LNCAP (cell line): Measurements from ENCODE around the gene PRLH.

Source experiments
- TF ChIP-seq, protein P1 (sequence below): fragments of 450-650 bp; IDR thresholded peaks from 2 replicates; pipeline ENCODE4 v1.5.1; 2017; ENCODE audit warnings: mild to moderate bottlenecking

PRLH gene

DNA sequence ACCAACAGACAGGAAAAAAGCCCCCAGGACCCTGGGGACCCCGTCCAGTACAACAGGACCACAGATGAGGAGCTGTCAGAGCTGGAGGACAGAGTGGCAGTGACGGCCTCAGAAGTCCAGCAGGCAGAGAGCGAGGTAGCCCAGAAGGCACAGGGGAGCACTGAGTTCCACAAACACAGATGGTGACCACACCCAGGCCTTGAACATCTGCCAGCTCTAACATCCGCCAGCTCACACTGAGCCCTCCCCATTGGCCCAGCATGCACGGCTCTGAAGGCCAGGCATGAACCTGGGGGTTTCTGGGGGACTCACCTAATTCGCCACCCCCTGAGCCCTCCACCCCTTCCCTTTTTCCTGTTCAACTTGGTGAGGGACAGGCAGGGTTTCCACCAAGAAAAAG is 25.6 kb upstream of the PRLH start:
- TF ChIP-seq, protein P1, sequence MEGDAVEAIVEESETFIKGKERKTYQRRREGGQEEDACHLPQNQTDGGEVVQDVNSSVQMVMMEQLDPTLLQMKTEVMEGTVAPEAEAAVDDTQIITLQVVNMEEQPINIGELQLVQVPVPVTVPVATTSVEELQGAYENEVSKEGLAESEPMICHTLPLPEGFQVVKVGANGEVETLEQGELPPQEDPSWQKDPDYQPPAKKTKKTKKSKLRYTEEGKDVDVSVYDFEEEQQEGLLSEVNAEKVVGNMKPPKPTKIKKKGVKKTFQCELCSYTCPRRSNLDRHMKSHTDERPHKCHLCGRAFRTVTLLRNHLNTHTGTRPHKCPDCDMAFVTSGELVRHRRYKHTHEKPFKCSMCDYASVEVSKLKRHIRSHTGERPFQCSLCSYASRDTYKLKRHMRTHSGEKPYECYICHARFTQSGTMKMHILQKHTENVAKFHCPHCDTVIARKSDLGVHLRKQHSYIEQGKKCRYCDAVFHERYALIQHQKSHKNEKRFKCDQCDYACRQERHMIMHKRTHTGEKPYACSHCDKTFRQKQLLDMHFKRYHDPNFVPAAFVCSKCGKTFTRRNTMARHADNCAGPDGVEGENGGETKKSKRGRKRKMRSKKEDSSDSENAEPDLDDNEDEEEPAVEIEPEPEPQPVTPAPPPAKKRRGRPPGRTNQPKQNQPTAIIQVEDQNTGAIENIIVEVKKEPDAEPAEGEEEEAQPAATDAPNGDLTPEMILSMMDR, result no peak

DNA sequence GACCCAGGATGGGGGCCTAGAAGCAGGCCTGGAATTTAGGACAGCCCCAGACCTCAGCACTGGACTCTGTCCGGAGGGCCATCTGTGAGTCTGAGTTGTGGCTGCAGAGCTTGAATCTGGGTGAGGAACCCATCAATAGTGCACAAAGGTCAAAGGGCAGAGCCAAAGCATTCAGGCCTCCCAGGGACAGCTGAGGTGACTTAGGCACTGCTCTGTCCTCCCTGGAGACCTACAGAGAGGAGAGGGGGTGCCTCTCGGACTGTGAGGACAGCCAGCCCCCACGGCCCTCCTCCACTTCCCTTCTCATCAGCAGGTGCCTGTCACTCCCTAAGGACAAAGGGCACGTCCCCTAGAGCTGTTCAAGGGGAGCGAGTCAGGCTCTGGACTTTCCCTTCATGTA is 25.1 kb upstream of the PRLH start:
- TF ChIP-seq, protein P1, result no peak

DNA sequence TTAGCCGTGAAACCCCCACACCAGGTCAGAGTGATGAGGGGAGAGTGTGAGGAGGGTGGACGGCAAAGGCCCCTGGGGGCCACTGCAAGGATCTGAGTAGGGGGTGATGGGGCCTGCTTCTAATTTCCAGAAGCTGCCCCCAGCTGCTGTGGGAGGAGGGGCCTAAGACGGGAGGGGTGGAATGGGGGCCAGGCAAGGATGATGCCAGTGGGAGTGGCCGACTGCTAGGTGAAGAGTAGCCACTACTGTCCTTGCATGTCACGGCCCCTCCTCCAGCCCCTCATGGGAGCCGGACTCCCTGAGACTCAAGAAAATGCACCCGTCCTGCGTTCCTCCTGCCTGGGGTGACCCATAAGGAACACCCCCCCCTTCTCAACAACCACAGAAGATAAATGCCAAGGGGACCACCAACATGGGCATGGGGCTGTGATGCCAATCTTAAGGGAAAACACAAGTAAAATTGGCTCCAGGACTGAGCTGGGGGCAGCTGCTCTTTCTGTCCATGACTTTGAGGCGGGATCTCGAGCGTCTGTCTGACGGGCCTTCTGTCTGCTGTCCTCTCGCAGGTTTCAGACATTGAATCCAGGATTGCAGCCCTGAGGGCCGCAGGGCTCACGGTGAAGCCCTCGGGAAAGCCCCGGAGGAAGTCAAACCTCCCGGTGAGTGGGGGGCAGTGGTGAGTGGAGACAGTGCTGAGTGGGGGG is 24.2 kb upstream of the PRLH start:
- TF ChIP-seq, protein P1, result no peak

DNA sequence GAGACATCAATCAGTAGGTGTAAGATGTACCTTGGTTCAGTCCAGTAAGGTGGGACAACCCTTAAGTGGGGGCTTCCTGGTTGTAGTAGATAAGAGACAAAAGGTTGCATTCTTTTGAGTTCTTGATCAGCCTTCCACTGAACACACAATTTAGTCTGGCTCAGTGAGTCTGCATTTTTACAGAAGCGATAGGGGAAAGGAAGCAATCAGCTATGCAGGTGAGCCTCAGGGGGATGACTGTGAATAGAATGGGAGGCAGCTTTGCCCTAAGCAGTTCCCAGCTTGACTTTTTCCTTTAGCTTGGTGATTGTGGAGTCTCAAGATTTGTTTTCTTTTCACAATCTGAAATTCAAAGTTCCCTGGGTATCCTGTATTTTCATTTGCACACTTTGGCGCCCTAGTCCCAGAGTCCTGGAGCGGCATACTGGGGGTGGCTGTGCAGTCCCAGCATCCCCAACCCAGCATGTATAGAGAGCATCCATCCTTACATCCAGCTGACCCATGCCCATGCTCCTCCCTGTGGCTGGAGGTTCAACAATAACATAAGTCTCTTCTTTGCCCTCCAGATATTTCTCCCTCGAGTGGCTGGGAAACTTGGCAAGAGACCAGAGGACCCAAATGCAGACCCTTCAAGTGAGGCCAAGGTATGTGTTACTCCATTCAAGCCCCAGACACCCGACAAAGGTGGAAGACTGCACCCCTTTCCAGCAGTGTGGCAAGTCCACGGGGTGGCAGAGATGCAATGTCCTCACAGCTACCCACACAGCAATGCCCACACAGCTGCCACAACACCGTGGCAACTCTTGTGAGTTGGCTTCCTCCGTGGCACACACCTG is 20.1 kb upstream of the PRLH start:
- TF ChIP-seq, protein P1, result no peak

DNA sequence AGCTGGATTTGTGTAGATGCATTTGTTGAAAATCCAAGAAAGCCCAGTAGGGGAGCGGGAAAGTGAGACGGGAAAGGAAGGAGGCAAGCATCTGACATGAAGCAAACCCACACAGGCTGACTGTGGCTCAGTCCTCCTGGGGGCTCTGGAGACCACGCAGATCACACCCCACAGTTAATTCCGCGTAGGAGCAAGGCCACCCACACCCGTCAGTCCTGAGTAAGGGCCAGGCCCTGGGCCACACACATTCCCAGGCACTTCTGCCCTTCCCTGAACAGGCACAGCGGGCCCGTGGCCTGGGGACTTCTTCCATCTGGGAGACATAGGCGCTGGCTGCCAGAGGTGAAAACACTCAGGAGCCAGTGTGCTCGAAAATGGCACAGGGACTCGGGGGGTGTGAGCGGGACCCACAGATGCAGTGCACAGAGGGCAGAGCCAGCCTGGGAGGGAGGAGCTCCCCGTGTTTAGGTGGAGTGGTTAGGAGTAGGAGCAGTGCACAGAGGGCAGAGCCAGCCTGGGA is 19.4 kb upstream of the PRLH start:
- TF ChIP-seq, protein P1, result no peak

DNA sequence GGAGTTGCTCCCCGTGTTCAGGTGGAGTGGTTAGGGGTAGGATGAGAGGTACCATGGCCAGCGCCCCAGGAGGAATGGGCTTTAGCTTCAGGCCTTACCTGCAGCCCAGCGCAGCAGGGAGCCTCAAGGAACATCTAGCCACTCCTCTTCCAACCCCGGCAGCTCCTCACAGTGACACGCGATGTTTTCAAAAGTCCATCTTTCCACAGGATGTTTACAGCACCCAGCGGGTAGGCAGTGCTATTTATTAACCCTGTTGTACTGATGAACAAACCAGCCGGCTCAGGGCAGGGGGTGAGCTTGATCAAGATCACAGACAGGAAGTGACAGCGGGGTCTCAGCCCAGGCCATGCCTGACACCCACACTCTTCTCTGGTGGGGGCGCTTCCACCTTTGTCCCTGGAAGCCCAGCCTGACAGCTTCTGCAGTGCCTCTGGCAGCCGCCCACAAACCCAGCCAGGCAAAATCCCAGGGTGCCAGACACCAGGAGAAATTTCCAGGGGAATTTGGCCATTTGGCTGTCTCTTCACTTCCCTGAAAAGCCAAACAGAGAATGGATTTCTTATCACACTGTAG is 18.4 kb upstream of the PRLH start:
- TF ChIP-seq, protein P1, result no peak

DNA sequence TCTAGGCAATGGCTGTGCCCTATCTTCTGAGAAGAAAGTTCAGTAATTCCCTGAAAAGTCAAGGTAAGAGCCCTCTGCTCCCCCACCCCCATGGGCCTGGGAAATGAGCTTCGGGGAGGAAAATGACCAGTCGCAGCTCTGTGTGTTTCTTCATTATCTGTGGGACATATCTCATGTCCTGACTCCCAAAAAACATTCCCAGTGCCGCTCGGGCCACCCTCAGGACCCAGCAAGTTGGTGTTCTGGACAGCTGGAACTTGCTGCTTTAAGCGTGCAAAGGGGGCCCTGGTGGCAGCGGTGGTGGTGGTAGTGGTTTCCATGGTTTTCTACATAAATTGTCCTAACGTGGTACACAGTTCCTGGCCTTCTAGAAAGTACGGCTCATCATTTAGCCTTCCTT is 17.2 kb upstream of the PRLH start:
- TF ChIP-seq, protein P1, result no peak
